GM18861 (cell line): Measurements from ENCODE around the gene BAD.
"Not testable (repeated sequence)": the region's sequence is repeated elsewhere in the genome, so short reads cannot be mapped to it uniquely, and the experiment has no call there.

Experiments
- ATAC-seq: cut with Tn5 transposase; IDR thresholded peaks from one replicate; pipeline ENCODE4 v1.9.1; 2021; ENCODE audit not compliant: unreplicated experiment

Gene BAD

GRCh38 chr11:64246871-64247728, 37.4 kb downstream of the BAD start, which contains the start of gene PPP1R14B:
PPP1R14B (minus strand) TSS chr11:64246943; CDS start chr11:64246673, 270 bp downstream.
- ATAC-seq: no peak

DNA sequence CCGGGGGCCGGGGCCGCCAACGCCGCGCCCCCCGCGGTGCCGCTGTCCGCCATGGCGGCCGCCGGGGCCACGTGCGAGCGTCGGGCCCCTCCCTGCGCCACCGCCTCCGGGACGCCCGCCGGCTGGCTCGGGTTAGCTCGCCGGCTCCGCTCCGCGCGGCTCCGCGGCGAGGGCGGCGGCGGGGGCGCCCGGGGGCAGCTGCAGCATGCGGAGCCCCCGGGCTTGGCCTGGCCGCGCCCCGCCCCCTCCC, 37.9 kb downstream of the BAD start:
- not testable (repeated sequence) for ATAC-seq

- no peak for ATAC-seq
These were observed 38.5 kb downstream of the BAD start for GRCh38 chr11:64245797-64246620.

DNA sequence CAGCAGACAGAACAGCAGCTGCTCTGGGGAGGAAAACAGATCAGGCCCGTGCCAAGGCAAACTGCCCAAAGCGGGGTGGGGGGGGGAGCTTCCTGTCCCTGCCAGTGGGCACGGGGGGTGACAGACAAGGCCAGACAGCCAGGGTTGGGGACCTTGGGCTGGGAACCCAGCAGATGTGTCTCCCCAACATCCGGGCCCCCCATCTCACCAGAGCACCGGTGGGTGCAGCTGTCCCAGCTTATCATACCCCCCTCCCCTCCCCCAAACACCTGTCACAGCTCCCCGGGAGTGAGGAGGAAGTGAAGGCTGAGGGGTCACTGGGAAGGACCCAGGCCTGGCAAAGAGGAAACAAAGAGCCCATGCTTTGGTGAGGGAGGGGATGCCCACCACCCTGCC, 39.1 kb downstream of the BAD start:
- no peak for ATAC-seq

DNA sequence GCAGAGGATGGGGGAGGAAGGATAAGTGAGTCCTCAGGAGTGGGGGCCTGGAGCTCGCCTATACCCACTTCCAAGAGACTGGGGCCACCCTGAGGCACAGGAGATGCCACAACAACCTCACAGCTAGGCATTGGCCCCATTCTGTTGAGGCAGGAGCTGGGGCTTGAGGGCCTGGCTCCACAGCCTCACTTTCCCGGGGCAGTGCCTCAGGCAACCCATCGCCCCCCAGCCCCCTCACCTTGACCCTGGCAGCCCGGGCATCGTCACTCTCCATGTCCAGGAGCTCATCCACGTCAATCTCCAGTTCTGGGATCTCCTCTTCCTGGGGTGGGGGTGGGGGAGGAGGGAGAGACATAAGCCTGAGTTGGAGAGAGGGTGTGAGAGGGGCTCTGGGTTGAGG, 39.5 kb downstream of the BAD start:
- no peak for ATAC-seq

- no peak for ATAC-seq
These were observed 40.4 kb downstream of the BAD start for GRCh38 chr11:64244107-64244506.

- ATAC-seq: no peak
These were observed 41.1 kb downstream of the BAD start for GRCh38 chr11:64243236-64243854.

- peak; percentile 4 for ATAC-seq
These were observed 42.7 kb downstream of the BAD start for GRCh38 chr11:64241491-64242374.

- peak; percentile 50 for ATAC-seq
These were observed 43.3 kb downstream of the BAD start for GRCh38 chr11:64241241-64241490.

GRCh38 chr11:64240435-64241240, 43.8 kb downstream of the BAD start, which contains the start of gene FKBP2:
FKBP2 (plus strand) TSS chr11:64241095; CDS start chr11:64242388, 1,293 bp downstream.
- ATAC-seq: peak; percentile 45

GRCh38 chr11:64239662-64240434, 44.6 kb downstream of the BAD start:
- ATAC-seq: no peak

GRCh38 chr11:64238999-64239398, 45.5 kb downstream of the BAD start:
- no peak for ATAC-seq

DNA sequence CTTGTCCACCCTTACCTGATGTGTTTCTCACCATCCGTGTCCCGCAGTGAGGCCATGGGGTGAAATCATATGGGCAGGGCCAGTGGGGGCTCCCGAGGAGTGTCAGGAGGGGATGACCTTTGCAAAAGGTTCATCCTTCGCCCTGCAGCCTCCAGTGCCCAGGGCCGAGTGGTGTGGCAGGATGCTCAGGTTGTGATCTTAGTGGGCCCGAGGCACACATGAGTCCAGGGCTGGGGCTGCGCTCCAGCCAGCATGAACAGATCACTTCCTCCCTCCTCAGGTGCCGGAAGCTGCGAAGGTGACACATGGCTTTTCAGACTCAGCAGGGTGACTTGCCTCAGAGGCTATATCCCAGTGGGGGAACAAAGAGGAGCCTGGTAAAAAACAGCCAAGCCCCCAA, 46.4 kb downstream of the BAD start:
- ATAC-seq: no peak

DNA sequence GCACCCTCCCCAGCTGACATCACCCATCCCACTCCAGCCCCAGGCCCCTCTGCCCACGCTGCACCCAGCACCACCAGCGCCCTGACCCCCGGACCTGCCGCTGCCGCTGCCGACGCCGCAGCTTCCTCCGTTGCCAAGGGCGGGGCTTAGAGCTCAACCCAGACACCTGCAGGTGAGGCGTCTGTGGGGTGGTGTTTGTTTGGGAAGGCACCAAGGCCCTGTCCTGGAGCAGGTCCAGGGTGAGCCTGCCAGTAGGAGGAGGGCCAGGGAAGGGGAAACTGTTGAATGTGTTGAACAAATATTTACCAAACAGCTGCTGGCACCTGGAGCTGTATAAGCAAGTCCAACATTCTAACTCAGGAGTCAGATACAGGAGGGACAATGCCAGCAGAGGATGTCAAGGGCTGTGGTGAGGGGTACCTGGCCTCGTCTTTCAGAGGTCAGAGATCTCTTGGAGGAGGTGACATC, 46.9 kb downstream of the BAD start:
- ATAC-seq: no peak

DNA sequence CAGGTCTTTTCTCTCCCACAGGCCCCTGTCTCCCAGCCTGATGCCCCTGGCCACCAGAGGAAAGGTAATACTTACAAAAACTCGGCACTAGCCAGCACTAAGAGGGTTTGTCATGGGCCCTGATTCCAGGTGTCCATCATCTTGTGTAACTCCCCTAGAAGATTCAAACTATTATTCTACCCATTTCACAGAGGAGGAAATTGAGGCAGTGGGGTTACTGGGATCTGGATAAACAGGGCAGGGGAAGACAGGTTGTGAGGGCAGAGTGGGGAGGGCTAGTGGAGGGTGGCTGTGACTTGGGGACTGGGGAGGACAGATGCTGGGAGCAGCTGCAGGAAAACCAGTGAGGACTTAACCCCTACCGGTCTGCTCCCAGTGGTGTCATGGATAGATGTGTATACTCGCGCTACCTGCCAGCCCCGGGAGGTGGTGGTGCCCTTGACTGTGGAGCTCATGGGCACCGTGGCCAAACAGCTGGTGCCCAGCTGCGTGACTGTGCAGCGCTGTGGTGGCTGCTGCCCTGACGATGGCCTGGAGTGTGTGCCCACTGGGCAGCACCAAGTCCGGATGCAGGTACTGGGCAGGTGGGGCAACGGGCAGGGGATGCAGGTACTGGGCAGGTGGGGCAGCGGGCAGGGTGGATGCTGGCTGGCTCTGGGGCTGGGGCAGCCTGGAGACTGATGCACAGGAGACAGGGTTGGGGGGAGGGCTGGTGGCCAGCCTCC, 48.9 kb downstream of the BAD start:
- ATAC-seq: no peak

- ATAC-seq: no peak
These were observed 49.7 kb downstream of the BAD start for GRCh38 chr11:64234647-64235379.

DNA sequence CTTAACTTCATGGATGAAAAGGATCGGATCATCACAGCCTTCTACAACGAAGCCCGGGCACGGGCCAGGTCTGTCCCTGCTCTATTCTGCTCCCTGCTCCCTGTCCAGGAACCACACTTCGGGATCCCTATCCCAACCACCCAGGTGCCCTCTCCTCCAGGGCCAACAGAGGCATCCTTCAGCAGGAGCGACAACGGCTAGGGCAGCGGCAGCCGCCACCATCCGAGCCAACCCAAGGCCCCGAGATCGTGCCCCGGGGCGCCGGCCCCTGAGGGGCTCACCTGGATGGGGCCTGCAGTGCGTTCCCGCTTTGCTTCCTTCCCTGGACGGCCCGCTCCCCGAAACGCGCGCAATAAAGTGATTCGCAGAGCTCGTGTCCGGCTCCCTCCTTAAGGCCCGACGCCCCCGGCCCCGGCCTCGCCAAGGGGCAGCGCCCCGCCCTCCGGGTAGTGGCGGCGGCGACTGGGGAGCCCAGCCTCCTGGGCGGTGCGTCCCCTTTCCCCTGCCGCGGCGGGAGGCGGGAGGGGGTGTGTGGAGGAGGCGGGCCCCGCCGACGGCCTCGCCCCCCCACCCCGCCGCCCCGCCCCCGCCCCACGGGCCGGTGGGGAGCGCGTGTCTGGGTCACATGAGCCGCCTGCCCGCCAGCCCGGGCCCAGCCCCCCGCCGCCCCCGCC, 50.4 kb downstream of the BAD start, which contains the start of gene VEGFB:
VEGFB (plus strand) TSS at position 672 of the 674 bp plus-strand sequence. CDS start 250 bp downstream, outside the sequence.
- peak; percentile 30 for ATAC-seq
